GM18499 (cell line): ENCODE measurements around the gene TMEFF2.

ENCODE experiments used
- ATAC-seq: cut with Tn5 transposase; IDR thresholded peaks from one replicate; pipeline ENCODE4 v1.9.1; 2021; ENCODE audit warnings: moderate number of reproducible peaks; ENCODE audit not compliant: insufficient read depth, unreplicated experiment

The TMEFF2 gene

GRCh38 chr2:192194866-192195547, at the start of gene TMEFF2:
TSS of gene TMEFF2 (minus strand) at chr2:192194933. CDS start at chr2:192194524, 409 bp downstream.
- no peak for ATAC-seq

DNA sequence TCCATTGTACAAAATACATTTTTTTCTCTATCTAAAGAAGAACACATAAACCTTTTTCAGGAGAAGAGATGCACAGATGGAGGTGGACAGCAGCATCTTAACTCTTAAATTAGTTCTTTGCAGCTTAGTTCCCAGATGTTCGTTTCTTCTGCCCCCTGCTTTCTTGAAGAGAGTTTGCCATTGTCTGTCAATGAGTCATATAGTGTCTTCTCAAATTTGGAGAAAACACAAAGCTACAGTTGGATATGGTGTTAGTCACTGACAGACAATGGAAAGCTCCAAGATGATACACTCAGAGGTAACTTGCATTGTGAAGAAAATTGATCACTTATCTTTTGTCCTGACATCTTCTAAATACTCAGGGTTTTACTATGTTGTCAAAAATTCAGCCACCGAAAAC, 48.8 kb upstream of the TMEFF2 start:
- ATAC-seq = no peak

DNA sequence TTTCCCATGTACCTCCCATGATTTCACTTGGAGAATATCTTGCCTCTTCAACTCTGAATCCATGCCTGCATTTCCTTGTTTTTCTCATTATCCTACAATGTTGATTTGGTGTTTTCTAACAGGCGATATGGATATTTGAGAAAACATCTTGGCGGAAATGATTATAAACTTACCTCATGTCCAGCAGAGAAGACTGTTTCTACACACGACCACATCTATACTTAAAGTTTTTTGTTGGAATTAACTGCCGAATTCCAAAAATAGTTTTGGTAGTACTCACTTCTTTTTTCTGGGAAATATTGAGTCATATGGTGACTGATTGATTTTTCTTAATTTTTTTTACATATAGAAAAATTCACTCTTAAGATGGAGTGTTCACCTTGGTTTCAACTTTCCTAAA, 41.4 kb upstream of the TMEFF2 start:
- no peak for ATAC-seq

DNA sequence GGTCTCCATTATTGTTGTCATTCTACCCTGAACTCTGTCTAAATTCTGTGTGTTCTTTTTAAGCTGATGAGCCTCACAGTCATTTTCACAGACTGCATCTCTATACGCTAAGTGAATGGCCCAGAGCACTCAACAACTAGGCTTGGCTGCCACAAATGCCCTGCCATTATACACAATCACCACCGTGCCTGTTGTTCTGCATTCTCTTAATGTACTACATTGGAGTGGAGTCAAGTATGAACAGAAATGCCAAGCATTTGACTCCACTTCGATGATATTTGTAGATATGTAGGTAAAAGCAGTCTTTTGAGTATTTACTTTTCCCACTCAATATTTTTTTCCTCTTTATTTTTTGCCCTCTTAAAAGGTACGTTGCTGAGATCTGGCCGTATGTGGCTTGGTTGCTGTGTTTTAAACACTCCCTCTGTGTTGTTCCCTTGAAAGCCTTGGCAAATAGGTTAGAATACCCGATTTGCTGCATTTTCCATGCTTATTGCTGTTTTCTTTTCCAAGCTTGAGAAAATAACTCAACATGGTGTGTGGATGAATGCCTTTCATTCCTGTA, 36.2 kb upstream of the TMEFF2 start:
- ATAC-seq = no peak

DNA sequence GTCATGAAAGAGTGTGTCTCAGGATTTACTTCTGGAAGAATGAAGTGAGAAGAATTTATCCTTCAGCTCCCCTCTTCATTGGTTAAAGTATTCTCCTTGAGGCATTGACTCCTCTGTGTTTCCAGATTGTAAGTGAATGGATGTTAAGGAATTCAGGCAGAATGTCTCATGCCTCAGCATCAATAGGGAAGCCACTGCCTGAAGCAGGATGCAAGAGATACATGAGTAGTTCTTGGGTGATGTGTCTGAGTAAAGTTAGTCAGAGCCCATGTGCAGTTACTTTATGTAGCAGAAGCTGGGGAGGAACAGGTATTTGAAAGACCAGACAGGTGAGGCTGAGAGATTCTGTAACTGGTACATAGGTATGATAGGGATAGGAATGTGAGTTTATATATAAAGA, 34.0 kb upstream of the TMEFF2 start:
- ATAC-seq = no peak

DNA sequence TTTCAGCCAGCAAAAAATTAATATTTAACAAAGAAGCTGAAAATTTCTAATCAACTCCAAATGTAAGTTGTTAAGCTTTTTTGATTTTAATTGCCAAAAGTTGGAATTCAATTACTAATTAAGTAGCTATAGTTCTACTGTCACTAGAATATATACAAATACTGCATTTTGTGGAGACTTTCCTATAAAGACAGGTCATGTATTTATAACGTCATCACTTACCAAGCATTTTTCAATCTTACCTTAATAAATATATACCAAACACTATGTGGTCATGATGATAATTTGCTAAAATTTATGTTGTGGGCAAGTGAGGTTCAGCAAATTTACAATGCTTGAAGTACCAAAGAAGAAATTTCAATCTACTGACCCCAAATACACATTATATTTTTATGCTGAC, 24.2 kb upstream of the TMEFF2 start:
- ATAC-seq = no peak

- no peak for ATAC-seq
Observed at GRCh38 chr2:192218377-192218776, 23.6 kb upstream of the TMEFF2 start.

DNA sequence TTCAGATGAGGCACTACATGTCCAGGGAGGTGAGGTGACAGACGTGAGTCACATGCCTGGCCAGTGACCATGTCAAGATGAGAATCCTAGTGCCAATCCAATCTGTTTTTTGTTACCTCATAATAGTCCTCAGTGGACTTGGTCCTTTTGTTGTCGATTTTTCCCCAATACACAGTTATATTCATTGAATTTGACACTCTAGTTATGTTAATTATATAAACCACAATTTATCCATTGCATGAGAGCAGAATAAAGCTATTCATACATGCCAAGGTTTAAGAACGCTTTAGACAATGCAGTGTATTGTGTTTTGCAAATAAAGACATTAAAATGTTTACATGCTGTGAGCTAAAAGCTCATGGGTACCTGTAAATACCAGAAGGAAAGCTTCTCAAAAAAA, 21.6 kb upstream of the TMEFF2 start:
- no peak for ATAC-seq

- ATAC-seq = no peak
Observed at GRCh38 chr2:192215096-192215877, 20.6 kb upstream of the TMEFF2 start.

DNA sequence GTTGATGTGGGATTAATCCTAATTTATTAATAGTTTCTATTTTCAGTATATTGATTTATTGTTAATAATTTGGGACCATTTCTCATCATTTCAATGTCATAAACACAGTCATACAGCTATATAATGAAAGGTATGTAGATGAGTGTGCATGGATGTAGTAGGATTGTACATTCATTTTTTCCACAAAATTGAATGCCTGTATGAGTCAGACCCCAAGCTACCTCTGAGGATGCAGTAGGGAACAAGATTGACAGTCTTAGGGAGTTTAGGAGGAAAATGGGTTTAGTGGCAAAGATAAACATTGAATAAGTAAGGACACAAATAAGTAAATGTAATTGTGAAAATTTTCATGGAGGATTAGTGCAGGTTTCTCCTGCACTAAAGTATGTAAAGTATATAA, 14.1 kb upstream of the TMEFF2 start:
- ATAC-seq = no peak

DNA sequence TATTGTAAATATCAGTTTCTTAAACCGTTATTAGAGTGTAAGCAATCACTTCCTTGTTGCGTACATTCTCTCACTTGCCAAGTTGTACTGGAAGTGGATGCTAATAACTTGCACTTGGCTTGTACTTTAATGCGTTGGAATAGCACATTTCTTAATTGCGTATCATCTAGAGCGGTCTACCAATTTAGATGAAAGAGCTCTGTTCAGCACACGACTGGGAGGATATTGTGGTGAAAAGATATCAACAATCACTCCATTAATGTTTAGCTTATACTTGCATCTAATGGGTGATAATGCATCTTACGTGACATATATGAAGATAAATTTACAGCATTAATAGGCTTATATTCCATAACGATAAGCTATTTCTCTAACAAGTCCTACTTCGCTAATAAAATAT, 11.7 kb upstream of the TMEFF2 start:
- no peak for ATAC-seq

DNA sequence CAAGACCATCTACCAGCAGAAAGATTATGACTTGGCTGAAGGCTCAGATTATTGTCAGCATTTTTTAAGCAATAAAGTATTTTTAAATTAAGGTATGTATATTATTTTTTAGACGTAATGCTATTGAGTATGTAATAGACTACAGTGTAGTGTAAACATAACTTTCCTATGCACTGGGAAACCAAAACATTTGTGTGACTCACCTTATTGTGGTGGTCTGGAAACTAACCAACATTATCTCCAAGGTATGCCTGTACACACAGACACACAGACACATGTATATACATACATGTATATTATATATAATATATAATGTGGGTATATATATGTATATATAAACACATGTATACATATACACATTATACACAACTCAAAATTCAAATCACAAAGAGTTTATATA, 9.1 kb upstream of the TMEFF2 start:
- no peak for ATAC-seq

DNA sequence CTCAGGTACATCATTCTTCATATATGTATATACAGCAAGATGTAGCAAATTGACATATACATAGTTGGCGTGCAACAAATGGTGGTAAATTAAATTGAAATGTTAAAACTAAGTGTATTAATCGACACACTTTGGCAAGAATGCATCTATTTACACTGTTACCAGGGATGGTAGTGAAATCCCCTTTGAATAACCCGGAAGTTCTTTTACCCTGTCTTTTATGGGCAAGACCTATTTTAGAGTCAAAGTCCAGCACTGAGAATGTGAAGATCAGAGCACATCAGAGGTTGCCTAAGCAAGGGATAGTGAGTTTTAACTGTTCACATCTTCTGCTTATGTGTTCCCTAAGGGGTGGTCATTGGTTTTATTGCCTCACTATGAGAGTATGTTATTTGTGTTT, 7.6 kb upstream of the TMEFF2 start:
- ATAC-seq = no peak

- ATAC-seq = no peak
Observed at GRCh38 chr2:192201116-192201515, 6.4 kb upstream of the TMEFF2 start.

GRCh38 chr2:192197357-192197756, 2.6 kb upstream of the TMEFF2 start:
- ATAC-seq = no peak

- ATAC-seq = no peak
Observed at GRCh38 chr2:192196421-192197194, 1.9 kb upstream of the TMEFF2 start.

DNA sequence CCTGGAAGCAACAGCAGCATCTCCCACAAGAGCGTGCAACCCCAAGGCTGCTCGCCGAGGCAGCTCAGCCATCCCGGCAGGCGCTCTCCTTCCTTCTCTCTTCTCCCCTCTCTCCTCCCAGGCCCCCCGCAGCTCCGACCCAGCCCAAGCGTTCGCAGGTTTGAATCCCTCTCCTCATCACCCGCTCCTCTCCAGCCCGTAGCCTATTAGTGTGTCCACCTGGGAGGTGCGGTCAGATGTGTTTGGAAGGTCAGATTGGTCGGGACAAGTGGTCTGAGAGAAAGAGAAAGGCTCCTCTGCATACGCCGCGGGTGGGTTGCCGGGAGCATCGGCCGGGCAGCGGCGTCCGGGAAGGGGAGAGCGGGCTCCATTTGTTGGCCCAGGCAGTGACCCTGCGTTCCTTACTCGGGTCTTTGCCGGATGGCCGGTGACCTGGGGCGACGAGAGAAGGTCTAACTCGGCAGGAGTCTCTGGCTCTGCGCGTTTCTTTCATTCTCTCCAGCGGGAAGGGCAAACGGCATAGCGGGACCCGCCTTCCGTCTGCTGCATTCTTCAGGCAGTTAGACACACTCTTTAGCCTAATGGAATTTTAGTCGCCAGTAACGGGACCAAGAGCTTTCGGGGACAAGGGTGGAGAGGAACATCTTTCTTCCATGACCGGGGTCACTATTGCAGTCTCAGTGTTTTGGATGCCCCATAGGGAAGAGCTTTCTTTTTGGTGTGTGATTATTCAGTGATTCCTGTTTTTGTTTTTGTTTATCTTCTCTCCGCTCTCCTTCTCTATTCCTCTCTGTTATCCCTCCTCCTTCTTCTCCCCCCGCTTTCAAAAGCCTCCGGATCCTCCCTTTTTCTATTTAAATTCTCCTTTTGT, 1.1 kb upstream of the TMEFF2 start:
- no peak for ATAC-seq

- no peak for ATAC-seq
Observed at GRCh38 chr2:192194265-192194865, 368 bp downstream of the TMEFF2 start.

DNA sequence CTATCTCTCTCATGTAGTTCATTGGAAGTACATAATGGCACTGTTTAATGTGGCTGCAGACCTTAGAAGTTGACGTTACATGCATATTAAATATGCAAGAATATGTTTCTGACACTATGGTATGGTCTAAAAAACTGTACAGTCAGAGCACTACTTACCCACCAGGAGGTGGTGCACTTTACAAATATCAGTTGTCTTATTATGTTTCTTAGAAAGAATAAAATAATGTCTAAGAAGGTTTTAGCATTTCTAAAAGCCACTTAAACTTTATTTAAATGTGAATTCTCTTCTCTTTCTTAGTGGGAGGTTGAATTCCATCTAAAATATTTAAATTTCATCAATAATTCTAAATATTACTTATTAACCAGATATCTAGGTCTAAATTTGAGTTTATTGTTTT, 4.3 kb downstream of the TMEFF2 start:
- no peak for ATAC-seq

DNA sequence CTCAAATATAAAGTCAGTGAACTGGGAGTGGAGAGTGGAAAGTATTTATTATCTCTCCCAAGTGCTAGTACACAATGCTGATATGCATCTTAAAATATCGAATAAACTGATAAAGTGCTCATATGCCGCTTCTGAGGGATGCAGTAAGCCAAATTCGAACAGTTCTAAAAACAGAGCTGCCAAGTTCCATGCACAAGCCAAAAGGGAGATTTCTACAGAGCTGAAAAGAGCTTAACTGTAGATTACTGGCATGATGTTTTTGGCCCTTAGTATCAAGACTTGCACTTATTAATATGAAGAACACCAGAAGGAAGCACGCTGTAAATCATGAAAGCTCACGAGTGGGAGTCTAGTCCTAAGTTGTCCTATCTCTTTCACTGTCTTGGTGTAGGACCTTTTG, 7.9 kb downstream of the TMEFF2 start:
- ATAC-seq = no peak
